Measurements from ENCODE around the gene CACNB2. TPM values are rescaled to one million over a fixed set of nuclear protein-coding genes. Genes with fewer than 3 reads are reported as not detected.

CACNB2 gene
- total RNA-seq, 4 donors from 2014 or later: 60.3 to 158 (median 89.1) TPM

- H3K27ac ChIP-seq: peak overlapping the region in 2 of 4 donors; percentile 48 to 57
- WGBS, 2 donors (ENCODE audit: low coverage in 1 of 2): 45 to 80% methylated on average over 1 to 2 of the region's 2 CpGs
- TF ChIP-seq EP300 (IDR thresholded peaks at IDR 0.05): no peak
- TF ChIP-seq POLR2A (IDR thresholded peaks at IDR 0.05): no peak
- TF ChIP-seq, protein P1, sequence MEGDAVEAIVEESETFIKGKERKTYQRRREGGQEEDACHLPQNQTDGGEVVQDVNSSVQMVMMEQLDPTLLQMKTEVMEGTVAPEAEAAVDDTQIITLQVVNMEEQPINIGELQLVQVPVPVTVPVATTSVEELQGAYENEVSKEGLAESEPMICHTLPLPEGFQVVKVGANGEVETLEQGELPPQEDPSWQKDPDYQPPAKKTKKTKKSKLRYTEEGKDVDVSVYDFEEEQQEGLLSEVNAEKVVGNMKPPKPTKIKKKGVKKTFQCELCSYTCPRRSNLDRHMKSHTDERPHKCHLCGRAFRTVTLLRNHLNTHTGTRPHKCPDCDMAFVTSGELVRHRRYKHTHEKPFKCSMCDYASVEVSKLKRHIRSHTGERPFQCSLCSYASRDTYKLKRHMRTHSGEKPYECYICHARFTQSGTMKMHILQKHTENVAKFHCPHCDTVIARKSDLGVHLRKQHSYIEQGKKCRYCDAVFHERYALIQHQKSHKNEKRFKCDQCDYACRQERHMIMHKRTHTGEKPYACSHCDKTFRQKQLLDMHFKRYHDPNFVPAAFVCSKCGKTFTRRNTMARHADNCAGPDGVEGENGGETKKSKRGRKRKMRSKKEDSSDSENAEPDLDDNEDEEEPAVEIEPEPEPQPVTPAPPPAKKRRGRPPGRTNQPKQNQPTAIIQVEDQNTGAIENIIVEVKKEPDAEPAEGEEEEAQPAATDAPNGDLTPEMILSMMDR (IDR thresholded peaks at IDR 0.05): no peak
- no peak for TF ChIP-seq POLR2AphosphoS5 (IDR thresholded peaks at IDR 0.05)
- no peak overlapping the region for H3K4me3 ChIP-seq
- no peaks in the 10 kb centered on the region for H3K27me3 ChIP-seq
- no peaks in the 10 kb centered on the region for H3K36me3 ChIP-seq
- peaks cover 0 to 65% (median 5%) of the 10 kb centered on the region in 3 donors for H3K4me1 ChIP-seq
- ATAC-seq: no peak
- no peaks in the 10 kb centered on the region for H3K9me3 ChIP-seq
Measured at GRCh38 chr10:18223898-18224297, 83.7 kb downstream of the CACNB2 start.

- no peaks in the 10 kb centered on the region for H3K27me3 ChIP-seq
- no peak overlapping the region for H3K4me3 ChIP-seq
- TF ChIP-seq POLR2A (IDR thresholded peaks at IDR 0.05): no peak
- TF ChIP-seq, protein P1 (IDR thresholded peaks at IDR 0.05): no peak
- no peak for TF ChIP-seq EP300 (IDR thresholded peaks at IDR 0.05)
- no peak for TF ChIP-seq POLR2AphosphoS5 (IDR thresholded peaks at IDR 0.05)
- peak; percentile 61 for ATAC-seq
- no peaks in the 10 kb centered on the region for H3K9me3 ChIP-seq
- peak overlapping the region in 3 of 4 donors; percentile 41 to 57 (median 48) for H3K27ac ChIP-seq
- H3K36me3 ChIP-seq: no peaks in the 10 kb centered on the region
- H3K4me1 ChIP-seq: peaks cover 2 to 64% (median 2%) of the 10 kb centered on the region in 3 donors
- WGBS, 2 donors (ENCODE audit: low coverage in 1 of 2): 51 to 55% methylated on average over 7 to 10 of the region's 12 CpGs
Measured at GRCh38 chr10:18224626-18225445, 84.6 kb downstream of the CACNB2 start.

DNA sequence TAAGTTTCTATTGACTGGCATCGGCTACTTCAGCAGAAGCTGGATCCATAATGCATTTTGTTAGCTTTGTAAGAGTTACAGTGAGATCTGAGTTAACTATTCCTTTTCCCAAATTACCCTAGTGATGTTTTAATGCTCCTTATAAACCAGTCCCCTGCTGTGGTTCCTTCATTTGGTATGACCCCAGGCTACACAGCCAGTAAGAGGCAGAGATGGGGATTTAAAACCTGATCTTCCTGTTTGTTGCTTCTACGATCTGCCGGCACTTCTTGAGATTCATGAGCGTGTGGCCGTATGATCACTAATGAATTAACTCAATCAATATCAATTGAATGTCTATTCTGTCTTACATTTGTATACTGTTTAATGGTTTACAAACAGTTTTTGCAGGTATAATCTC is 86.1 kb downstream of the CACNB2 start:
- no peak for ATAC-seq
- 91 to 100% methylated on average over 2 to 5 of the region's 5 CpGs for WGBS, 2 donors (ENCODE audit: low coverage in 1 of 2)
- Histone ChIP-seq H3K36me3 (no peaks in the 10 kb centered on the region), H3K27me3 (no peaks in the 10 kb centered on the region), H3K4me1 (peaks cover 2 to 64% (median 5%) of the 10 kb centered on the region in 3 donors), H3K4me3 (no peak overlapping the region), H3K27ac (no peak overlapping the region), H3K9me3 (no peaks in the 10 kb centered on the region)
- TF ChIP-seq POLR2A (IDR thresholded peaks at IDR 0.05): no peak
- no peak for TF ChIP-seq EP300 (IDR thresholded peaks at IDR 0.05)
- TF ChIP-seq POLR2AphosphoS5 (IDR thresholded peaks at IDR 0.05): no peak

DNA sequence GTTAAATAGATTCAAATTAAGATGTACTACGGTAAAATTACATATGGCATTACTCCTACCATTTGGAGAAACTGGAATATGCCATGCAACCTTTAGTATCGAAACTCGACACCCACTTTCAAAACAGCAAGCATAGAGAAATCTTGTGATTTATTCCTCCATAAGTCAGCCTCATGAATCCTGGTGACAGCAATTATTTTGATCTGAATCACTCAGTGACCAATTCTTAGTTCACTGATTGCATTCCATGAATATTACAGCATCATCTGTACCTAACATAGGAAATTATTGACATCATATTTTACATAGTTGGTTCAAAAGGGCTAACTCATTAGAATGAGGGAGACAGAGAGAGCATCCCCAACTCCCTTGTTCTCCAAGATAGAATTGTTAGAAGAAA is 89.6 kb downstream of the CACNB2 start:
- Histone ChIP-seq H3K4me1 (peaks cover 2 to 57% (median 5%) of the 10 kb centered on the region in 3 donors), H3K27ac (no peak overlapping the region), H3K4me3 (no peak overlapping the region), H3K36me3 (no peaks in the 10 kb centered on the region), H3K9me3 (no peaks in the 10 kb centered on the region), H3K27me3 (no peaks in the 10 kb centered on the region)
- no peak for ATAC-seq
- 74 to 83% methylated on average over 3 of the region's 3 CpGs for WGBS, 2 donors (ENCODE audit: low coverage in 1 of 2)
- TF ChIP-seq EP300 (IDR thresholded peaks at IDR 0.05) (no peak), POLR2A (IDR thresholded peaks at IDR 0.05) (no peak), POLR2AphosphoS5 (IDR thresholded peaks at IDR 0.05) (no peak)
- TF ChIP-seq, protein P1 (IDR thresholded peaks at IDR 0.05): no peak

- Histone ChIP-seq H3K27ac (no peak overlapping the region), H3K4me3 (no peak overlapping the region), H3K9me3 (no peaks in the 10 kb centered on the region), H3K27me3 (no peaks in the 10 kb centered on the region), H3K4me1 (peaks cover 2 to 53% (median 5%) of the 10 kb centered on the region in 3 donors), H3K36me3 (no peaks in the 10 kb centered on the region)
- 80 to 92% methylated on average over 2 of the region's 2 CpGs for WGBS, 2 donors (ENCODE audit: low coverage in 1 of 2)
- TF ChIP-seq POLR2AphosphoS5 (IDR thresholded peaks at IDR 0.05) (no peak), POLR2A (IDR thresholded peaks at IDR 0.05) (no peak), EP300 (IDR thresholded peaks at IDR 0.05) (no peak)
- TF ChIP-seq, protein P1 (IDR thresholded peaks at IDR 0.05): no peak
- ATAC-seq: no peak
Measured at GRCh38 chr10:18230794-18231193, 90.6 kb downstream of the CACNB2 start.

All from gastroesophageal sphincter (tissue), 4 donors.